ENCODE measurements around the gene CRTC3.

GRCh38 chr15:90638201-90638691 lies 108.5 kb downstream of the CRTC3 start:
- TF ChIP-seq POLR2A (IDR thresholded peaks at IDR 0.05): no peak
- TF ChIP-seq, protein P1, sequence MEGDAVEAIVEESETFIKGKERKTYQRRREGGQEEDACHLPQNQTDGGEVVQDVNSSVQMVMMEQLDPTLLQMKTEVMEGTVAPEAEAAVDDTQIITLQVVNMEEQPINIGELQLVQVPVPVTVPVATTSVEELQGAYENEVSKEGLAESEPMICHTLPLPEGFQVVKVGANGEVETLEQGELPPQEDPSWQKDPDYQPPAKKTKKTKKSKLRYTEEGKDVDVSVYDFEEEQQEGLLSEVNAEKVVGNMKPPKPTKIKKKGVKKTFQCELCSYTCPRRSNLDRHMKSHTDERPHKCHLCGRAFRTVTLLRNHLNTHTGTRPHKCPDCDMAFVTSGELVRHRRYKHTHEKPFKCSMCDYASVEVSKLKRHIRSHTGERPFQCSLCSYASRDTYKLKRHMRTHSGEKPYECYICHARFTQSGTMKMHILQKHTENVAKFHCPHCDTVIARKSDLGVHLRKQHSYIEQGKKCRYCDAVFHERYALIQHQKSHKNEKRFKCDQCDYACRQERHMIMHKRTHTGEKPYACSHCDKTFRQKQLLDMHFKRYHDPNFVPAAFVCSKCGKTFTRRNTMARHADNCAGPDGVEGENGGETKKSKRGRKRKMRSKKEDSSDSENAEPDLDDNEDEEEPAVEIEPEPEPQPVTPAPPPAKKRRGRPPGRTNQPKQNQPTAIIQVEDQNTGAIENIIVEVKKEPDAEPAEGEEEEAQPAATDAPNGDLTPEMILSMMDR (IDR thresholded peaks at IDR 0.05): no peak
